HCT116 (cell line): ENCODE data around the gene CCDC146.

Experiments
- CTCF ChIP-seq, 3 experiments: fragments of 200-600 bp in 1 of 3; sonication (generic) in 1 of 3; IDR thresholded peaks in 2 of 3; conservative IDR thresholded peaks in 1 of 3; 2 replicates each; pipeline ENCODE4 v1.5.1; 2012 to 2017; ENCODE audit warnings: low read depth in 2 of 3, low read length in 2 of 3, antibody characterized with exemption in 1 of 3, borderline replicate concordance in 1 of 3, control low read depth in 1 of 3, mild to moderate bottlenecking in 1 of 3, mixed read lengths in 1 of 3, mixed run types in 1 of 3, moderate library complexity in 1 of 3; ENCODE audit not compliant: insufficient read depth in 1 of 3
- EZH2 ChIP-seq: fragments of 200-600 bp; sonication (generic); IDR thresholded peaks from 2 replicates; pipeline ENCODE4 v1.6.1; 2017; ENCODE audit warnings: antibody characterized with exemption, mixed run types
- POLR2A ChIP-seq: IDR thresholded peaks from 2 replicates; pipeline ENCODE4 v1.7.0; 2011; ENCODE audit warnings: borderline replicate concordance; ENCODE audit not compliant: insufficient read depth, insufficient read length; ENCODE audit errors: extremely low read depth
- POLR2AphosphoS5 ChIP-seq: IDR thresholded peaks from 2 replicates; pipeline ENCODE4 v1.6.1; 2011; ENCODE audit warnings: mild to moderate bottlenecking, low read depth, low read length, moderate library complexity
- RAD21 ChIP-seq: IDR thresholded peaks from 2 replicates; pipeline ENCODE4 v1.6.1; 2012; ENCODE audit warnings: low read depth, mild to moderate bottlenecking
- REST ChIP-seq: IDR thresholded peaks from 2 replicates; pipeline ENCODE4 v1.6.1; 2012; ENCODE audit warnings: low read depth
- SP1 ChIP-seq: IDR thresholded peaks from 2 replicates; pipeline ENCODE4 v1.6.1; 2012; ENCODE audit warnings: low read depth

GRCh38 chr7:77238703-77239136, 116.3 kb downstream of the CCDC146 start:
- TF ChIP-seq POLR2AphosphoS5 (no peak), SP1 (no peak), REST (no peak), POLR2A (no peak), CTCF (IDR thresholded peaks at IDR 0.05 in 2 of 3, conservative IDR thresholded peaks at IDR 0.05 in 1 of 3; ENCODE audit: borderline replicate concordance in 1 of 3, insufficient read depth in 1 of 3, low read depth in 2 of 3, low read length in 2 of 3) (no peak), RAD21 (no peak), EZH2 (no peak)
